Muscle of leg (tissue), 11 donors: ENCODE measurements around the gene ARHGAP6. TPM values are rescaled to one million over a fixed set of nuclear protein-coding genes. Genes with fewer than 3 reads are reported as not detected.

Source experiments
- DNase-seq: peaks from one replicate; pipeline ENCODE4 v3.0.0; 2013
- H3K27ac ChIP-seq: one replicate; pipeline ENCODE4 v1.5.1; 2013; ENCODE audit warnings: mild to moderate bottlenecking, low read length, control low read depth
- H3K27me3 ChIP-seq: one replicate; pipeline ENCODE4 v1.6.1; 2013; ENCODE audit warnings: low read length; ENCODE audit not compliant: control insufficient read depth, insufficient read depth
- H3K36me3 ChIP-seq: one replicate; pipeline ENCODE4 v1.6.1; 2013; ENCODE audit warnings: low read length; ENCODE audit not compliant: control insufficient read depth, insufficient read depth
- H3K4me1 ChIP-seq: one replicate; pipeline ENCODE4 v1.6.1; 2013; ENCODE audit warnings: low read length; ENCODE audit not compliant: control insufficient read depth, insufficient read depth
- H3K4me3 ChIP-seq: one replicate; pipeline ENCODE4 v1.5.1; 2013; ENCODE audit warnings: low read length, control low read depth
- H3K9me3 ChIP-seq: replicated peaks from 2 replicates; pipeline ENCODE4 v1.6.1; 2013; ENCODE audit warnings: low read depth, low read length; ENCODE audit not compliant: control insufficient read depth
- WGBS: methylation state at CpG from one replicate; pipeline ENCODE4 v1.1.5; 2013; ENCODE audit warnings: missing lambda C conversion rate; ENCODE audit not compliant: insufficient coverage; 5-methylcytosine and 5-hydroxymethylcytosine counted together
- polyA plus RNA-seq, 8 donors: library from polyadenylated mRNA; unstranded; fragments of 120-200 nt; gene quantifications; one replicate each; pipeline versions ENCODE4 v1.2.1 to v1.2.3, GENCODE V29; 2013; ENCODE audit warnings: inconsistent platforms in 1 of 8, low replicate concordance in 1 of 8; ENCODE audit not compliant: insufficient read length in 8 of 8, insufficient read depth in 1 of 8
- total RNA-seq: library from RNA; stranded (reverse); fragments of 120-200 nt; gene quantifications from one replicate; pipeline ENCODE4 v1.2.4, GENCODE V29; 2013

ARHGAP6 gene
- total and polyA plus RNA-seq, 9 donors = 7.4 to 10.9 (median 9.3) TPM

DNA sequence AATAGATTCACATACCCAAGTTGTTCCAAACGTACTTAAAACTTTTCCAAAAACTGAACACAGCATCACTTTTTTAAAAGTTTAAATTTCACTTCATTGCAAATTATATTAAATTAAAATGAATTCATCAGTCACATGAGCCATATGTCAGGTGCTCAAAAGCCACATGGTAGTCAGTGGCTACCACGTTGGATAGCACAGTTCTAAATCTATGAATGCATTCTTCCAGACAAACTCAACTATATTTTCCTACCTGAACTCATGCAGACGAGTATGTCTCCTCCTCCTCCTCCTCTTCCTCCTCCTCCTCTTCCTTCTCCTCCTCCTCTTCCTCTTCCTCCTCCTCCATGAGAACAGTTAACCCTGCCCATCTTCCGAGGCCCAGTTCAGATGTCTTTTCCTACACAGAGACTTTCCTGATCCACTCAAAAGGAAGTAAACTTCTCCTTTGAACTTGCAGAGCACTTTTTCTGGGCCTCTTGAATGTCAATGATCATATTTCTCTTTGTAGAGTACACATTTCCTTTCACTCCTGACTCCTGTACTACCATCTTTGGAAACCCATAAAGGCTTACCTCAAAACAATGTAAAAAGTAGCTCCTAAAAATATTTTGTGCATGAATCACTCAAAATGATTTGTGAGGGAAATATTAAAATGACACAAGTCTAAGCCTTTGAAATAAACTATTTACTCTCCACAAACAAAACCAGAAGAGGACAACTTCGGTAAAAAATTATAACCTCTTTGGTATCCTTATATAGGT is 199.9 kb downstream of the ARHGAP6 start:
- no peaks in the 10 kb centered on the region for H3K36me3 ChIP-seq
- 67% methylated on average over 3 of the region's 5 CpGs for WGBS
- DNase-seq = no peak
- H3K4me3 ChIP-seq = no peak overlapping the region
- H3K27ac ChIP-seq = no peak overlapping the region
- H3K27me3 ChIP-seq = peaks cover 8% of the 10 kb centered on the region
- no peaks in the 10 kb centered on the region for H3K9me3 ChIP-seq
- H3K4me1 ChIP-seq = no peaks in the 10 kb centered on the region

GRCh38 chrX:11464836-11465463 is 200.8 kb downstream of the ARHGAP6 start:
- no peak for DNase-seq
- no peaks in the 10 kb centered on the region for H3K4me1 ChIP-seq
- no peak overlapping the region for H3K4me3 ChIP-seq
- H3K9me3 ChIP-seq = no peaks in the 10 kb centered on the region
- H3K27ac ChIP-seq = no peak overlapping the region
- H3K27me3 ChIP-seq = peaks cover 8% of the 10 kb centered on the region
- H3K36me3 ChIP-seq = no peaks in the 10 kb centered on the region
- WGBS = 78% methylated on average over 6 of the region's 8 CpGs

GRCh38 chrX:11464380-11464779 is 201.3 kb downstream of the ARHGAP6 start:
- Histone ChIP-seq H3K4me1 (no peaks in the 10 kb centered on the region), H3K9me3 (no peaks in the 10 kb centered on the region), H3K36me3 (no peaks in the 10 kb centered on the region), H3K27me3 (peaks cover 8% of the 10 kb centered on the region), H3K27ac (no peak overlapping the region), H3K4me3 (no peak overlapping the region)
- DNase-seq = no peak
- no CpG with 5 or more reads among the region's 1 CpG for WGBS

- WGBS = 70% methylated on average over 2 of the region's 2 CpGs
- no peaks in the 10 kb centered on the region for H3K9me3 ChIP-seq
Observed at GRCh38 chrX:11462648-11463047, 203.1 kb downstream of the ARHGAP6 start.

GRCh38 chrX:11462136-11462535 is 203.6 kb downstream of the ARHGAP6 start:
- Histone ChIP-seq H3K36me3 (no peaks in the 10 kb centered on the region), H3K9me3 (no peaks in the 10 kb centered on the region), H3K4me3 (no peak overlapping the region), H3K27ac (no peak overlapping the region), H3K27me3 (peaks cover 8% of the 10 kb centered on the region), H3K4me1 (no peaks in the 10 kb centered on the region)
- no peak for DNase-seq
- WGBS = 60% methylated on average over 1 of the region's 5 CpGs

More at GRCh38 chrX:11462648-11463047, 203.1 kb downstream of the ARHGAP6 start:
- Histone ChIP-seq H3K4me3 (no peak overlapping the region), H3K27me3 (peaks cover 6% of the 10 kb centered on the region), H3K36me3 (no peaks in the 10 kb centered on the region), H3K27ac (no peak overlapping the region), H3K4me1 (no peaks in the 10 kb centered on the region)
- DNase-seq = no peak

- Histone ChIP-seq H3K9me3 (no peaks in the 10 kb centered on the region), H3K36me3 (no peaks in the 10 kb centered on the region), H3K27ac (no peak overlapping the region), H3K4me1 (no peaks in the 10 kb centered on the region), H3K27me3 (peaks cover 6% of the 10 kb centered on the region), H3K4me3 (no peak overlapping the region)
- DNase-seq = no peak
- 44% methylated on average over 1 of the region's 5 CpGs for WGBS
Observed at GRCh38 chrX:11461201-11462001, 204.3 kb downstream of the ARHGAP6 start.

DNA sequence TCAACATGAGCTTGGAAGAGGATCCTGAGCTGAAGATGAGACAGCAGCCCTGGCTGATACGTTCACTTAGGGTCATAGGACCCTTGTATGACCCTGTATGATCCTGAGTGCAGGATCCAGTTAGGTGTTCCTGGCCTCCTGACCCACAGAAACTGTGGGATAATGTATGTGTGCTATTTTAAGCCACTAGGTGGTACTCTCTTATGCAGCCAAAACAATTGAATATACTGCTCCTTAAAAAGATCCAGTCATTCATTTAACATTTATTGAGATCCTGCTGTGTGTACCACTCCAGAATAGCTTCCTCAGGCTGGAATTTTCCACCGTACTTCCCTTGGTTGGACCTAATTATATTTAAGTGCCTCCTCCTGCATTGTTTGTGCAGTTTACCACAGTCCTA is 205.4 kb downstream of the ARHGAP6 start:
- H3K4me1 ChIP-seq = no peaks in the 10 kb centered on the region
- no peaks in the 10 kb centered on the region for H3K36me3 ChIP-seq
- no peak for DNase-seq
- no peak overlapping the region for H3K27ac ChIP-seq
- H3K27me3 ChIP-seq = peaks cover 5% of the 10 kb centered on the region
- WGBS = 40% methylated on average over 1 of the region's 2 CpGs
- no peaks in the 10 kb centered on the region for H3K9me3 ChIP-seq
- no peak overlapping the region for H3K4me3 ChIP-seq

- DNase-seq = peak; percentile 71
- Histone ChIP-seq H3K4me1 (no peaks in the 10 kb centered on the region), H3K36me3 (no peaks in the 10 kb centered on the region), H3K27me3 (peaks cover 2% of the 10 kb centered on the region), H3K4me3 (no peak overlapping the region), H3K9me3 (no peaks in the 10 kb centered on the region), H3K27ac (no peak overlapping the region)
- 44% methylated on average over 2 of the region's 3 CpGs for WGBS
Observed at GRCh38 chrX:11458170-11458569, 207.6 kb downstream of the ARHGAP6 start.

DNA sequence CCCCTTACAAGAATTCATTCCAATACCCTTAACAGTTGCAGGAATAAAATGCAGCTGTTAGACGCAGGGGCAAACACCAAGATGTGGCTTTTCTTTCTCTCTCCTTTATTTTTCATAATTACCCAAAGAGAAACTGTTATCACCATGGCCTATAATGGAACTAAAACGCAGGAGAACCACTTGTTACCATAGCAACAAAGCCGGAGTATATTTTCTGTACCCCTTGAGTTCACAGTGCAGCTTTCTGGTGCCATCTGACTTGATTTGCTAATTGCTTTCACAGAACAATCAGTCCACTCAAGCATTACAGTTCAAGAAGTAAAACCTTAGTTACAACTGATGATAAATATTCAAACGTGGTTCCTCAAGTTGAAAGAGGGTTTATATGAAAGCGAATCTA is 214.6 kb downstream of the ARHGAP6 start:
- no peak overlapping the region for H3K27ac ChIP-seq
- WGBS = 78% methylated on average over 4 of the region's 5 CpGs

DNA sequence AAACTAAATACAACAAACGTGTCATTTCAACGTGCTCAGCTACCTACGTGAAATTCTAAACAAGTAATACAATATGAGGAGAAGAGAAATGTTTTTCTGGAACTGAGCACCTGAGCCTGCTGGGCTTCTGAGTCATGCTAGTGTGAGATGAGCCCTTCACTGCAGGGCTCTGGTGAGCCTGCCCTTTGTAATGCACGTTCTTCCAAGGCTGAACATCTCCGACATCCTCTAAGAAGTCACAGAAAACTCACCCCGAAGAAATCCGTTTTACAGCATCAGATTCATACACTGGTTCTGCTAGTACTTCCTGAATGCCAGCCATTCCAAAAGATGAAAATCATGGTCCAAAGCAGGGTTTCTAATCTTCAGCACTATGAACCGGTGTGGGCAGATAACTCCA is 215.4 kb downstream of the ARHGAP6 start:
- DNase-seq = no peak
- WGBS = 78% methylated on average over 5 of the region's 8 CpGs

More for the DNA sequence above, 214.6 kb downstream of the ARHGAP6 start:
- no peak for DNase-seq
- Histone ChIP-seq H3K4me3 (no peak overlapping the region), H3K9me3 (no peaks in the 10 kb centered on the region), H3K27me3 (peaks cover 26% of the 10 kb centered on the region), H3K4me1 (no peaks in the 10 kb centered on the region), H3K36me3 (no peaks in the 10 kb centered on the region)

More for the DNA sequence above, 215.4 kb downstream of the ARHGAP6 start:
- Histone ChIP-seq H3K4me3 (no peak overlapping the region), H3K36me3 (no peaks in the 10 kb centered on the region), H3K4me1 (no peaks in the 10 kb centered on the region), H3K27me3 (peaks cover 26% of the 10 kb centered on the region), H3K27ac (no peak overlapping the region), H3K9me3 (no peaks in the 10 kb centered on the region)
